Right kidney (tissue), 1 donor: Measurements from ENCODE around the gene PRRC1.

Experiments used
- DNase-seq: peaks from one replicate; pipeline ENCODE4 v3.0.0-alpha.2; 2016

PRRC1 gene

DNA sequence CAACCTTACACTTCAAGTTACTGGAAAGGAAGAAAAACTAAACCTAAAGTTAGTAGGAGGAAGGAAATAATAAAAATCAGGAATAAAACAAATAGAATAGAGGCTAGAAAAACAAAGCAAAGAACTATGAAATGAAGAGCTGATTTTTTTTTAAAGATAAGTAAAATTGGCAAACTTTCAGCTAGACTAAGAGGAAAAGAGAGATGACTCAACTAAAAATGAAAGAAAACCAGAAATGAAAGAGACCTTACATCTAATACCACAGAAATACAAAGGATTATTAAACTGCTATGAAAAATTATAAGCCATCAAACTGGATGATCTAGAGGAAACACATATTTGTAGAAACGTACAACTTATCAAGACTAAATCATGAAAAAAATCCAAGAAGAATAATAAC lies 60.0 kb downstream of the PRRC1 start:
- no peak for DNase-seq

DNA sequence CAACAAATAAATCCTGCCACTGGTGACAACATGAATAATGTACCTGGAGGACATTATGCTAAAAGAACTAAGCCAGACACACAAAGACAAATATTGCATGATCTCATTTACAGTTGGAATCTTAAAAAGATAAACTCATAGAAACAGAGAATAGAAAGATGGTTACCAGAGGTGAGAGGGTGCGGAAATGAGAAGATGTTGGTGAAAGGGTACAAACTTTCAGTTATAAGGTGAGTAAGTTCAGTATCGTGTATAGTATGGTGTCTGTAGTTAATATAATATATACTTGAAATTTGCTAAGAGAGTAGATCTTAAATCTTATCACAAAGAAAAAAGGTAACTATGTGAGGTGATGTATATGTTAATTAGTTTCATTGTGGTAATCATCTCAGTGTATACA lies 63.3 kb downstream of the PRRC1 start:
- no peak for DNase-seq

DNA sequence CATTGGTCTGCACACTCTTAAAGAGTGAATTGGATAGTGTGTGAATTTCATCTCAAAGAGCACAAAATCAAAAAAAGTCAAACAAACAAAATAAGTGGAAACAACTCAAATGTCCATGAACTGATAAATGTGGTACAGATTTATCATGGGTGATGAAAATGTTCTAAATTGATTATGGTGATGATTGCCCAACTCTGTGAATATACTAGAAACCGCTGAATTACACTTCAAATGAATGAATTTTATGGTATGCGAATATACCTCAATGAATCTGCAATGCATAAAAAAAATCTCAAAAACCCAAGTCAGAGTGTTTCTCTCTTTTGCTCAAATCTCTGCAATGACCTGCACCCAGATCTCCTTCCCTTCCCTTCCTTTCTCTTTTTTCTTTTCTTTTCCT lies 64.0 kb downstream of the PRRC1 start:
- no peak for DNase-seq

DNA sequence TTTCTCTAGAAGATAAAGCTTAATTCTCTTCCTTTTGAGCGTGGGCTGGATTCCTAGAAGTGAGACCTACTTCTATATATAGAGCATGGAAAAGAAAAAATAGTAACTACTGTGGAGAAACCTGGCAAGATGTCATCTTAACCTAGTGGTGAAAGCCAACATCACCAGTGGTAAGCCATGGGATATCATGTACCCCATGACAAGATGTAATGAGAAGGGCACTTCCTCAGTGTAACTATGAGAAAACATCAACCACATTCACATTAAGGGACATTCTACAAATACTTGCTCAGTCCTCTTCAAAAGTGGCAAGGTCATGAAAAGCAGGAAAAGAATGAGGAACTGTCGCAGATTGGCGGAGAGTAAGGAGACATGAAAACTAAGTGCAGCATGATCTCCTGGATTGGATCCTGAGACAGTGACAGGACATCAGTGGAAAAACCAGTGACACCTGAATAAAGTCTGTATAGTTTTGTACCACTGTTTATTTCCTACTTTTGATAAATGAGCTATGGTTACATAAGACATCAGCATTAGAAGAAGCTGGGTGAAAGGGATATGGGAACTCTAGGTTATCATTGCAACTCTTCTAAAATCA lies 65.4 kb downstream of the PRRC1 start:
- no peak for DNase-seq

DNA sequence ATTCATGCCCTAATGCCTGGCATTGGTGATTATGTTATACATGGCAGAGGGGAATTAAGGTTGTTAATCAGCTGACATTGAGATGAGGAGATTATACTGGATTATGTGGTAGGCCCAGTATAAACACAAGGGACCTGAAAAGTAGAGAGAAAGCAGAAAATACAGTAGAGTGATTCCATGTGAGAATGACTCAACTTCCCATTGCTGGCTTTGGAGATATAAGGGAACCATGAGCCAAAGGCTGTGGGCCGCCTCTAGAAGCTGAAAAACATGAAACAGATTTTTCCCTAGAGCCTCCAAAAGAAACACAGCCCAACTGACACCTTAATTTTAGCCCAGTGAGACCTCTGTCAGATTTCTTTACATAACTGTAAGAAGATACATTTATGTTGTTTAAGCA lies 66.4 kb downstream of the PRRC1 start:
- no peak for DNase-seq

DNA sequence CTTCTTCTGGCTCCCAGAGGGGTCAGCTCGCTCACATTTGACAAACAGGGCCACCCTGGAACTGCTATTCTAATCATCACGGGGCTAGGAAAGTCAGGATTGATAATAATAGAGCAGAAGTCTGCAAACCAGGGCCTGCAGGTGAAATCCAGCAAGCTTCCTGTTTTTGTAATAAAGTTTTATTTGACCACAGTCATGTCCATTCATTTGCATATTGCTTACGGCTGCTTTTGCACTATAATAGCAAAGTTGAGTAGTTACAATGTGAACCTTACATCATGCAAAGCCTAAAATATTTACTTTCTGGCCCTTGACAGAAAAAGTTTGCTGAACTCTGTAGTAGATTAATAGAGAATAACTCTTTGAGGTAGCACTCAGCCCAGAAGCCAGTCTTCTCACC lies 68.2 kb downstream of the PRRC1 start:
- DNase-seq, result no peak

DNA sequence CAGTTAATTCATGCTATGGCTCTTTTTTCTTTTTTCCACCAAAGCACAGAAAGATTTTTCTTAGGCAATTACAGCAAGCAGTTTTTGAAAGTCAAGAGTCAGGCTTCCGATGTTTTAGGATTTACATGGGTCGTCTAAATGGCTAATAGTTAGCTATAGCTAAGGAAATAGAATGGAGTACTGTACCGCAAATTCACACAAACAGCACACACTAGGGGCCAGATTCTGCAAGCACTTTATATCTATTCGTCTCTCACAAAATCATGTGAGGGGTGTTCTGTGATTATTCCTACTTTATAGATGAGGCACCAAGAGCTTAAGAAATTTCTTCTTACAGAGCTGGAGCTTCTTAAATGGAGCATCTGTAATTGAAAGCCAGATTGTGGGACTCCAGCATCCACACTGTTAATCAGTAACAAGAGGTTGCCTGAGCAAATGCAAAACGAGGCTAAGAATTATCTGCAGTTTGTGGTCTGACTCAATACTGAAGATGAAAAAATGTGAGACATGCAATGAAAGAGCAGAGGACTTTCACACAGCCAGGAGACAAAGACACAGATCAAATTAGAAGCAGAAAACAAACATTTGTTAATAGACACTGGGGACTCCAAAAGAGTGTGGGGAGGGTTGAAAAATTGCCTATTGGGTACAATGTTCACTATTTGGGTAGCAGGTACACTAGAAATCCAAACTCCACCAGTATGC lies 68.8 kb downstream of the PRRC1 start:
- DNase-seq, result no peak

DNA sequence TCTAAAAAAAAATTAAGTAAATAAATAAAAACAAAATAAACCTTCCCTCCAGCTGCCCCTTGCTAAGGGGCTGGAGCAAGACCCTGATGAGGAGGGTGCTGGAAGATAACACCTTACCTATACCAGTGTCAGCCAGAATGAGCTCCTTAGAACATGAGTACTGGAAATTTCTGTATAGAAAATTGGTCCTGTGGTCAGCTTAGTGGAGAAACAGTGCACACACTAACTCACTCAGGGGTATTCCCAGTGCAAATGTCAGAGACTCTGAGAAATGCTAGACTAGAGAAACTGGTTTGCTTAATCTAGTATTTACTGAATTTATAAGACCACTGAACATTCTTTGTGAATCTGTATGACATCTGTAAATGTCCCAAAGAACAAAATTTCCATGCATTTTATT lies 69.4 kb downstream of the PRRC1 start:
- no peak for DNase-seq

DNA sequence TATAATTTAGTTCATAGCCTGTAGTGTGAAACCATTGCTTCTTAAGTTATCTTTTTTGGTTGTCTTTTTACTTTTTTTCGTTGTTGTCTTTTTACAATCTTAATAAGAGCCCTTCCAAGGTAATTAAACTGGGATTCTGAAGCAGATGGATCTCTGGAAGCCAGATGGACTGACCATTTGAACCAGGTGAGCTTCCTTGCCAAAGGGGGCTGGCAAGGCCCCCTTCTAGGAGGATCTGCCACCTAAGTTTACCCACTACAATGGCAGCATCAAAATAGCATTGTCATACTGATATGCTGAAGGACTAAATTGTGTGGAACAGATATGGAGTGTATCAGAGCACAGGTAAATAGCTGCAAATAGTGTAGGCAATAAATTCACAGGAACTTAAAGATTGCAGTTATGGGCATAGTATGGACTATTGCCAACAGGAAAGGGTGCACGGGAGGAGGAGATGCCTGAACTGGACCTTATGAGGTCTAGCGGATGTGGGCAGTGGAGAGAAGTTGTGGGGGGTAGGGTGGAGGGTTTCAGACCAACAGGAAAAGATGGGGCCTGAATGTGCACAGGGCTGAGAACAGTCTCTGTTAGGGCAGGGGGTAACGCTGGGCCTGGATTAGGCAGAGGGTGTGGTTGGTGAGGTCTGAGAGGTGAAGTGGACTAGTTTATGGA lies 69.9 kb downstream of the PRRC1 start:
- no peak for DNase-seq

DNA sequence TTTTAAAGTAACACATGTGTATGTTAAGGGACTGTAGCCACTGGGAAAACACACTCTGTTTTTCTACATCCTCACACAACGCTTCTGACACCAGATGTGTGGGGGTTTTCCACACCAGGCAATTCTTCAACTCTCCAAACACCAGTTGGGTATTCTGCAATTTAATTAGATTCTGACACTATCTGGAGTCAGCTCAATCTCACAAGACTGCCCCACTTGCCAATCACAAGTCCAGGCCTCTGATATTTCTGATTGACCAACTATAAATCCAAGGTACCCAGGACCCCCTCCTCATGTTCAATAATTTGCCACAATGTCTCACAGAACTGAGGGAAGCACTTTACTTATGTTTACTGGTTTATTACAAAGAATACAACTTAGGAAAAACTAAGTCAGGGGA lies 70.9 kb downstream of the PRRC1 start:
- no peak for DNase-seq

DNA sequence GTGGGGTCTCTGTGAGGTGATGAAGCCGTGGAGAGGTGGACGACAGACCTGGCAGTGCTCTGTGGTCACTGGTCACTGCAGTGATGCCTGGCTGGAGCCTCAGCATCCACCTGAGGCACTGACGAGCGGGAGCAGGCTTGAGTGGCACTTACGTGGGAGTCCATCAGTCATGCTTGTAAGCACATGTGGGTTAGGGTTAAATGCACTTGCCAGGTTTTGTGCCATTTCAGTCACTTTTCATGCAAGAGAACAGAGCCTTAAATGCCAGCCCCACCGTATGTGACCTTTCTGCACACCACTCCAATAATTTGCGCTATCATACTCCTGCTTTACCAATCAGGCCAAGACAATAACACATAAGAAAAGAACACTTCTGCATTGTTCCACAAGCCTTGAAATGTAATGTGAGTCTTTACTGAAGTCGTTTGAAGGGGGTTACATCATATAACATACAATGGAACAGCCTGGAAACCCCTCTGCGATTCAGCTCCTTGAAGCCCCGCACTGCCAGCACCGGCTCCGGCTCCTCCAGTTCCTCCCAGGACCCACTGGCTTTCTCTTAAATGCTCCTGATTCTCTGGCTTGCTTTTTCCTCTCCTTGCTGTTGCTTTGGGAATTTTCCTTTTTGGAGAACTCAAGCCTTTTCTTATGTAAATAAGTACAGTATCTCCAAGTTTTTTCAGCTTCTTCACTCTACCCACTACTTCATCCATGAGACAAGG lies 72.0 kb downstream of the PRRC1 start:
- no peak for DNase-seq

DNA sequence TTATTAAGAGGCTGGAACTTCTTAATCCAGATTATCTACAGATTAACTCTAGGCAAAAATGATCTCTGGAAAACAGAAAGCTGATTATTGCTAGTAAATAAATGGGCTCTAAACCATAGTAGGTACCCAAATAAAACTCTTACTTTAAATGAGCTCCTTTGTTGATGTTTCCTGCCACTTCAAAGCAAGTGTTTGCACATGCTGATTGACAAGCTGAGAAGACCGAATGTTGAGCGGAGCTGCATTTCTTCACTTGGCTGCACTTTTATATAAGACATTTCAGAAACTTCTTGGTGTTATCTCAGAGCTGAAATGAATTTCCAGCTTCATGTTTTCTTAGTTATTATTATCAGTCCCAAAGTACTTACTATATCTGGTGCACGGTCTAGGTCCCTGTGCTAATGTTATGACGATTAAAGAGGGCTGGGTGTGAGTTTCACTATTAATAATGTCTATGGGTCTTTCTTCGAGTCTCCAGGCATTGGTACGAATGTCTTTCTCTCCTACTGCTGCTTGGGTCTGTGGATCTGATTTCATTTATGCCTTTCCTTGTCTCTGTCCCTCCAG lies 72.8 kb downstream of the PRRC1 start:
- no peak for DNase-seq

DNA sequence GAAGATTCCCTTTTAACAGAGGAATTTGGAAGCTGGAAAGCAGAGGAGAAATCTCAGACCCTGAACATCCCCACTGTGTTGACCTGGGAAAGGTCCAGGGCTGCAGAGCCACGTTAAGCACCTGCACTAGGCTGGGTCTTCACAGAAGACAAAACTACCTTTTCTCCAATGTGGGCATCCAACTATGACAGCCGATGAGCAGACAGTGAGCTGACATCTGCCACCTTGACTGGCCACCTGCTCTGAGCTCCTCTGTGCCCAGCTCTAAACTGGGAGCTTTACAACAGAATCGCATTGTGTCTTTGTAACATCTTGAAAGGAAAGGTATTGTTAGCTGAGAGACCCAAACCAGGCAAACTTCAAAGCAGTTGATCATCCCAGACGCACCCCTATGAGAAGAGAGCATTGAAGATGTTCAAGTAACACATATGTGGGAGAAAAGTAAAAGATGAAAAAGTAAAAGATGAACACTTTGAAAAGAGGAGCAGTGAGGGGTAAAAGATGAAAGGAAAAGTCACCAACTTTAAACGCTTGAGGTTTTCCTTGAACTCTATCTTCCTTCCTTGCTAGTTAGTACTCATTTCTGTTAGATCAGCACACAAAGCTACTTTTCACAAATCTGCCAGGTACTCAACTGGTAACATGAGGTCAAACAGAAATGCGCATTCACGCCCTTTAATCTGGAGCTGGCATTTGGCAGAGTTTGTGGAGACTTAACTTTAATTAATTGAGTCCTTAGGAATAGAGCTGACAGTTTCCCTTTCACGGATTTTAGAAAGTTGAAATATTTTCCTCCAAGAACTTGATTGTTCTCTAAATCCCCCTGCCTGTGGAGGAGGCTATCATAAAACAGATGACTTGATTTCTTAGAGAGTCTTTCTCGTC lies 78.3 kb downstream of the PRRC1 start:
- no peak for DNase-seq

DNA sequence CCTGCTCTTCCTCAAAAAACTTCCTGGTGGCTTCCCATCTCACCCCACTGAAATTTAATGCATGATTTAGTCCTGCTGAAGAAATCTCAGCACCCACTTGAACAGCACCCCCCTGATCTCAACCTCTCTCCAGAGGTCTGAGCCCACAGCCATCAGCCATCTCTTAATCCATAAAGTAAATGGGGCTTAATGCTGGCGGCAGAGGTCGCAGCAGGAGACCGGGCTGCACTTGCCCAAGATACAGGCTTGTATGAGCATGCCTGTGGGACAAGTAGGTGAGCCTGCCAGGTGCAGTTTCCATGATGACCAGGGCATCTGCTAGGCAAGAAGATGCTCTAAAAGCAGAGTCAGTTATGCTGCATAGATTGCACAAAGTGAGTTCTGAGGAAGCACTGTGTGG lies 79.1 kb downstream of the PRRC1 start:
- DNase-seq, result no peak

DNA sequence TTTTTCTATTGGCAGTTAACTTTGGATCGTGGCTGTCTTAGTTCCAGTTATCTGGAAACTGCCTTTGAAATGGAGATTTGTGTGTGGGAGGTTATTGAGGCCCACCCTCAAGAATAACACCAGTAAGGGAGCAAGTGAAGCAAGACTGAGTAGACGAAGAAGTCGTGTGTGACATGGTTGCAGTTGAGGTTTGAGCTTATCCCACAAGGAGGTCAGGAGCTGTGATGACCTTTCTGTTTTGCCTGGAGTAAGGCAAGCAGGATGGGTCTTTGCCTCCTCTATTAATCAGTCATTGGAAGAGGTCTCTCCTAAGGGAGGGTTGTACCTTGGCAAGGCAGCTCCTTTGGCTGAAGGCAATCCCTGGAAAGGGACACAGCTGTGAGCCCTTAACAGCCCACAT lies 81.9 kb downstream of the PRRC1 start:
- no peak for DNase-seq

DNA sequence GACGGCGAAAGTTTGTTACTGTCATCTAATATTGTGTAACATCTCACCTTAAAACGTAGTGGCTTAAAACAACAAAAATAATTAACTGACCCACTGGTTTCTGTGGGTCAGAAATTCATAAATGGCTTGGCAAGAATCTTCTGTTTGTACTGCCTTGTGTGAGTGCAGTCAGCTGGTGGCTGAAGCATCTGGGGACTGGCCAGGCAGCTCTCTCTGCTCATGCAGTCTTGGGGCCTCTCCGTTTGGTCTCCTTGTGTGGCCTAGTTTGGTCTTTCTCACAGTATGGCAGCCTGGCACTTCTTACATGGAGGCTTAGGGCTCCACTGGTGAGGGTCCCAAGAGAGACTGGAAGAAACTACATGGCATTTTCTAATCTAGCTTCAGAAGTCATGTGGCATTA lies 82.4 kb downstream of the PRRC1 start:
- no peak for DNase-seq

DNA sequence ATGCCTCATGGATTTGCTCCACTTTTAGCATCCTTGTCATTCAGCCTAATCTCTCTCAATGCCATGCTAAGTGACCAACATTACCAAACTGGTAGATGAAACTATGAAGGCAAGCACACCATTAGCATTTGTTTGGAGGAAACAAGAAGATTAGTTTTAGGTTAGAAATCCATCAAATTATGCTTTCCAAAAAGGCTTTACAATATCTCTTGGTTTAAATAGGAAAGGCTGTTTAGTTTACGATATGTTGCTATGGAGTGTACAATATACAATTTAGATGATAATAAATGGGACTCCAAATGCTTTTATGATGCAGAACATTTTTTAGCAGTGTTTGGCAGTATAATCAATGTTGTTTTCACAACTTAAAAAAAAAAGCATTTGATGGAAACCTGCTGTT lies 83.7 kb downstream of the PRRC1 start:
- no peak for DNase-seq

DNA sequence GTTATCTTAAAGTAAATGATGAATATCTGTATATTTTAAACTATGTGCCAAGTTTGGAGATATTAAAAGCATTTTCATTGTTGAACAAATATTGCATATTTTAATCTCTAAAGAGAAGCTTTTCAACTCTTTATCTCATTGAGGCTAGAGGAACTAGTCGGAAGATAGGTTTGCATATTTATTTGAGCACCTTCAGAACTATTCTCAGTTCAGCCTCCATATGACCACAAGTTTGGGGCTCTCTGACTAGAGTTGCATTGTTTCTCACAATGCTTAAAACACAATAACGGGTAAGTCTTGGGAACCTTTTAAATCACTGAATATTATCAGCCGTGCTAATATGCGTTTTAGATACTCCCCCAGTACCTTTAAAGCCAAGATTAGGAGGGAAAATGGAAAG lies 84.2 kb downstream of the PRRC1 start:
- no peak for DNase-seq

DNA sequence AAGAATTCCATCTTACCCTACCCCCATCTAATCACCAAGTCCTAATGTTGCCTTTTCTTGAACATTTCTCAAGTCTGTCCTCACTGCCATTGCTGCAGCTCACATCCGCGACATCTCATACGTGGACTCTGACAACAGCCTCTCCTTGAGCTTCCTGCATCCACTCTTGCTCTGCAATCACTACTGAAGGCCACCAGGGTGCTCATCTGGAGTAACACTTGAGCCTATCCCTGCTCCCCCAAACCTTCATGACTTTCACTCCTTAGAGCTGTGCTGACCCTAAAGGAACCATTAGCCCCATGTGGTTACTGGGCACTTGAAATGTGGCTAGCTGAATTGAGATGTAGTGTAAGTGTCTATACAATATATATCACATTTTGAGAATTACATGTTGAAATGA lies 85.0 kb downstream of the PRRC1 start:
- DNase-seq, result no peak

DNA sequence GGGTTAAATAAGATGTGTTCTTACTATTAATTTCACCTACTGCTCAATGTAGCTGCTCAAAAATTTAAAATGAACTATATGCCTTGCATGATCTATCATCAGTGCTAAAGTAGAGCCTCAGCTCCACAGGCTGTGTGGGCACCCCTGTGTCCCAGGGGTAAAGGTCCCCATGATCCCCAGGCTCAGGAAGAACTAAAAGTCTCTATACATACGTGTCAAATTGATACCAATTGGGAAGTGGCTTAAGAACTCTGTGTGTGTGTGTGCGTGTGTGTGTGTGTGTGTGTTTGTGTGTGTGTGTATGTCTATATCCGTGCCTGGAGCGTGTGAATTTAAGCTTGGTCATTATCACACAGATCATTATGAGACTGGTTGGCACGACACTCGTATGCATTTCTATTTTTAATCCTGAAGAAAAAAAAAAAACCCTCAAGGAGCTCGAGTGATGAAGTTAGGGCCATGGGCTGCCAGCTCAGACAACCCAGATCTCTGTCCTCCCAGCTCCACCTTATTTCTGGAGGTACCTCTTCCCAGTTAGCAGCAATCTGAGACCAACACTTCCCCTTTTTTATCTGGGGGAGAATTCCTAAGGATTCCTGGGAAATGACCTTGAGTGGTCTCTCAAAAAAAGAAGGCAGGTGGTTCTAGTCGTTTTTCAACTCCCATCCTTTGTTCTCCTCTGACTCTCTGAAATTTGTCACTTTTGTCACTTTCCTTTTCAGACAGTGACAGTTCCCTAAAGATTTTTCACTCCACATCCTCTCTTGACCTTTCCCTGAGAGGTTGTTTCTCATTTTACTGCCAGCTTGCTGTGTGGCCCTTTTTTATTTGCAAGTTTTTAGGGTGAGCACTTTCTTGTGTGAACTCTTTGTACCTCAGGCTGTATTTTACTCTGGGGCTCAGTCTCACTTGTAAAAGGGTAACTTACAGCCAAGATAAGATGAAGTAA lies 85.7 kb downstream of the PRRC1 start:
- DNase-seq, result no peak
